Measurements from ENCODE around the gene SUOX. TPM values are rescaled to one million over a fixed set of nuclear protein-coding genes. Genes with fewer than 3 reads are reported as not detected.
"Not testable (repeated sequence)": the region's sequence is repeated elsewhere in the genome, so short reads cannot be mapped to it uniquely, and the experiment has no call there.

SUOX gene
- total and polyA plus RNA-seq, 4 donors: 17.3 to 39.3 (median 33.0) TPM

- H3K4me3 ChIP-seq (ENCODE audit: low read depth in 1 of 3, low read length in 3 of 3): peak overlapping the region; percentile 80 to 100 (median 99)
- 2% methylated on average over 20 of the region's 20 CpGs for WGBS
- H3K9me3 ChIP-seq (ENCODE audit: control insufficient read depth in 4 of 4, low read length in 3 of 4): not testable (repeated sequence)
These were observed 45.3 kb downstream of the SUOX start for GRCh38 chr12:56042430-56042813.

DNA sequence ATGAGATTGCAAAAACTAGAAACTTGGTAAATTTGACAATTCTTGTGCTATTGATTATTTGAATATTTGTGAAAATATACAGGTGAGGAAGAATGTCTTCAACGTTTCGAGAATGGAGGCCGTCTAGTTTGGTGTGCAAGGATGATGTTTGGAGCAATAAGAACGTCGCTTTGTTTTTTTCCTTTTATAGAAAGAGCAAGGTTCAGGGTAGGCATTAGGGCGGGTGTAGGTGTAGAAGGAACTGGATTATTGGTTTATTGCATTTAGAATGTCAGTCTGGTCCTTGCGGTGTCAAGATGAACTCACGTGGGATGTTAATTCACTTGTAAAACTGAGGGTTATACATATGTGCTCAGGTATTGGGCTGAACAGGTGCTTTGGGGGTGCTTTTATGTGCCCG, 45.8 kb downstream of the SUOX start:
- H3K27me3 ChIP-seq (ENCODE audit: control insufficient read depth in 4 of 4, insufficient read depth in 4 of 4, low read length in 3 of 4): no peaks in the 10 kb centered on the region
- peak overlapping the region in 1 of 2 donors; percentile 100 for H3K27ac ChIP-seq (ENCODE audit: low read depth in 1 of 2, low read length in 2 of 2)
- WGBS: 24% methylated on average over 9 of the region's 9 CpGs
- peak overlapping the region; percentile 80 to 100 (median 99) for H3K4me3 ChIP-seq (ENCODE audit: low read depth in 1 of 3, low read length in 3 of 3)
- H3K4me1 ChIP-seq (ENCODE audit: control insufficient read depth in 4 of 4, insufficient read depth in 4 of 4, low read length in 3 of 4): peaks cover 0 to 30% (median 22%) of the 10 kb centered on the region in 4 donors
- peaks cover 4 to 24% (median 16%) of the 10 kb centered on the region in 4 donors for H3K36me3 ChIP-seq (ENCODE audit: control insufficient read depth in 4 of 4, insufficient read depth in 3 of 4, low read depth in 1 of 4, low read length in 3 of 4)
- no peak for TF ChIP-seq FOXA1 (IDR thresholded peaks at IDR 0.05)
- no peak for TF ChIP-seq EGR1 (IDR thresholded peaks at IDR 0.05; ENCODE audit: low read depth in 2 of 2)
- TF ChIP-seq, protein P1, sequence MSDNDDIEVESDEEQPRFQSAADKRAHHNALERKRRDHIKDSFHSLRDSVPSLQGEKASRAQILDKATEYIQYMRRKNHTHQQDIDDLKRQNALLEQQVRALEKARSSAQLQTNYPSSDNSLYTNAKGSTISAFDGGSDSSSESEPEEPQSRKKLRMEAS (IDR thresholded peaks at IDR 0.05): no peak
- TF ChIP-seq, protein P2, sequence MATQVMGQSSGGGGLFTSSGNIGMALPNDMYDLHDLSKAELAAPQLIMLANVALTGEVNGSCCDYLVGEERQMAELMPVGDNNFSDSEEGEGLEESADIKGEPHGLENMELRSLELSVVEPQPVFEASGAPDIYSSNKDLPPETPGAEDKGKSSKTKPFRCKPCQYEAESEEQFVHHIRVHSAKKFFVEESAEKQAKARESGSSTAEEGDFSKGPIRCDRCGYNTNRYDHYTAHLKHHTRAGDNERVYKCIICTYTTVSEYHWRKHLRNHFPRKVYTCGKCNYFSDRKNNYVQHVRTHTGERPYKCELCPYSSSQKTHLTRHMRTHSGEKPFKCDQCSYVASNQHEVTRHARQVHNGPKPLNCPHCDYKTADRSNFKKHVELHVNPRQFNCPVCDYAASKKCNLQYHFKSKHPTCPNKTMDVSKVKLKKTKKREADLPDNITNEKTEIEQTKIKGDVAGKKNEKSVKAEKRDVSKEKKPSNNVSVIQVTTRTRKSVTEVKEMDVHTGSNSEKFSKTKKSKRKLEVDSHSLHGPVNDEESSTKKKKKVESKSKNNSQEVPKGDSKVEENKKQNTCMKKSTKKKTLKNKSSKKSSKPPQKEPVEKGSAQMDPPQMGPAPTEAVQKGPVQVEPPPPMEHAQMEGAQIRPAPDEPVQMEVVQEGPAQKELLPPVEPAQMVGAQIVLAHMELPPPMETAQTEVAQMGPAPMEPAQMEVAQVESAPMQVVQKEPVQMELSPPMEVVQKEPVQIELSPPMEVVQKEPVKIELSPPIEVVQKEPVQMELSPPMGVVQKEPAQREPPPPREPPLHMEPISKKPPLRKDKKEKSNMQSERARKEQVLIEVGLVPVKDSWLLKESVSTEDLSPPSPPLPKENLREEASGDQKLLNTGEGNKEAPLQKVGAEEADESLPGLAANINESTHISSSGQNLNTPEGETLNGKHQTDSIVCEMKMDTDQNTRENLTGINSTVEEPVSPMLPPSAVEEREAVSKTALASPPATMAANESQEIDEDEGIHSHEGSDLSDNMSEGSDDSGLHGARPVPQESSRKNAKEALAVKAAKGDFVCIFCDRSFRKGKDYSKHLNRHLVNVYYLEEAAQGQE (IDR thresholded peaks at IDR 0.05): no peak
- TF ChIP-seq SP1 (IDR thresholded peaks at IDR 0.05): no peak
- TF ChIP-seq YY1 (IDR thresholded peaks at IDR 0.05): no peak
- no peak for TF ChIP-seq HNF4A (conservative IDR thresholded peaks at IDR 0.05)
- no peak for TF ChIP-seq TAF1 (conservative IDR thresholded peaks at IDR 0.05)
- no peak for TF ChIP-seq NR2F2 (IDR thresholded peaks at IDR 0.05)
- TF ChIP-seq RAD21 (IDR thresholded peaks at IDR 0.05): no peak
- TF ChIP-seq, protein P3, sequence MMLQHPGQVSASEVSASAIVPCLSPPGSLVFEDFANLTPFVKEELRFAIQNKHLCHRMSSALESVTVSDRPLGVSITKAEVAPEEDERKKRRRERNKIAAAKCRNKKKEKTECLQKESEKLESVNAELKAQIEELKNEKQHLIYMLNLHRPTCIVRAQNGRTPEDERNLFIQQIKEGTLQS (IDR thresholded peaks at IDR 0.05): no peak
- TF ChIP-seq ZBTB33 (IDR thresholded peaks at IDR 0.05): no peak
- TF ChIP-seq, protein P4, sequence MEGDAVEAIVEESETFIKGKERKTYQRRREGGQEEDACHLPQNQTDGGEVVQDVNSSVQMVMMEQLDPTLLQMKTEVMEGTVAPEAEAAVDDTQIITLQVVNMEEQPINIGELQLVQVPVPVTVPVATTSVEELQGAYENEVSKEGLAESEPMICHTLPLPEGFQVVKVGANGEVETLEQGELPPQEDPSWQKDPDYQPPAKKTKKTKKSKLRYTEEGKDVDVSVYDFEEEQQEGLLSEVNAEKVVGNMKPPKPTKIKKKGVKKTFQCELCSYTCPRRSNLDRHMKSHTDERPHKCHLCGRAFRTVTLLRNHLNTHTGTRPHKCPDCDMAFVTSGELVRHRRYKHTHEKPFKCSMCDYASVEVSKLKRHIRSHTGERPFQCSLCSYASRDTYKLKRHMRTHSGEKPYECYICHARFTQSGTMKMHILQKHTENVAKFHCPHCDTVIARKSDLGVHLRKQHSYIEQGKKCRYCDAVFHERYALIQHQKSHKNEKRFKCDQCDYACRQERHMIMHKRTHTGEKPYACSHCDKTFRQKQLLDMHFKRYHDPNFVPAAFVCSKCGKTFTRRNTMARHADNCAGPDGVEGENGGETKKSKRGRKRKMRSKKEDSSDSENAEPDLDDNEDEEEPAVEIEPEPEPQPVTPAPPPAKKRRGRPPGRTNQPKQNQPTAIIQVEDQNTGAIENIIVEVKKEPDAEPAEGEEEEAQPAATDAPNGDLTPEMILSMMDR (IDR thresholded peaks at IDR 0.05; ENCODE audit: low read depth, low read length, missing input control): no peak
- no peak for TF ChIP-seq RXRA (IDR thresholded peaks at IDR 0.05)
- peak overlapping the region; percentile 96 to 98 for H3K9ac ChIP-seq (ENCODE audit: low read depth in 1 of 2, low read length in 2 of 2)
- no peaks in the 10 kb centered on the region for H3K9me3 ChIP-seq (ENCODE audit: control insufficient read depth in 4 of 4, low read length in 3 of 4)
- no peak for DNase-seq (ENCODE audit: low spot score)

More at GRCh38 chr12:56042430-56042813, 45.3 kb downstream of the SUOX start:
- Histone ChIP-seq H3K36me3 (ENCODE audit: control insufficient read depth in 4 of 4, insufficient read depth in 3 of 4, low read depth in 1 of 4, low read length in 3 of 4) (peaks cover 4 to 24% (median 16%) of the 10 kb centered on the region in 4 donors), H3K27ac (ENCODE audit: low read depth in 1 of 2, low read length in 2 of 2) (peak overlapping the region; percentile 99 to 100), H3K4me1 (ENCODE audit: control insufficient read depth in 4 of 4, insufficient read depth in 4 of 4, low read length in 3 of 4) (peaks cover 2 to 34% (median 24%) of the 10 kb centered on the region in 4 donors), H3K9ac (ENCODE audit: low read depth in 1 of 2, low read length in 2 of 2) (peak overlapping the region; percentile 96 to 98)
- DNase-seq (ENCODE audit: low spot score); H3K27me3 ChIP-seq (ENCODE audit: control insufficient read depth in 4 of 4, insufficient read depth in 4 of 4, low read length in 3 of 4): not testable (repeated sequence)

Measured in liver (tissue), 9 donors.